ACC112 (cell line): Measurements from ENCODE around the gene CDKN2A.

Experiments
- H2AFZ ChIP-seq: fragments of 200-600 bp; sonication (generic); one replicate; pipeline ENCODE4 v1.6.0; 2017; ENCODE audit warnings: antibody characterized with exemption, low read length; ENCODE audit not compliant: unreplicated experiment
- H3K27ac ChIP-seq: fragments of 200-600 bp; sonication (generic); 2 replicates; pipeline ENCODE4 v1.5.1; 2014; ENCODE audit warnings: low read depth, mild to moderate bottlenecking, antibody characterized with exemption, low read length, moderate library complexity
- H3K27me3 ChIP-seq: fragments of 200-600 bp; sonication (generic); 2 replicates; pipeline ENCODE4 v1.6.1; 2014; ENCODE audit warnings: mild to moderate bottlenecking, antibody characterized with exemption, low read length, moderate library complexity, mixed read lengths; ENCODE audit not compliant: insufficient read depth
- H3K36me3 ChIP-seq: fragments of 200-600 bp; sonication (generic); 2 replicates; pipeline ENCODE4 v1.6.1; 2016; ENCODE audit warnings: mild to moderate bottlenecking, antibody characterized with exemption, low read length, moderate library complexity, mixed read lengths; ENCODE audit not compliant: insufficient read depth
- H3K4me1 ChIP-seq: fragments of 200-600 bp; sonication (generic); one replicate; pipeline ENCODE4 v1.6.1; 2016; ENCODE audit warnings: low read length, mixed read lengths; ENCODE audit not compliant: insufficient read depth, unreplicated experiment, control insufficient read depth
- H3K4me3 ChIP-seq: fragments of 200-600 bp; sonication (generic); 2 replicates; pipeline ENCODE4 v1.5.1; 2014; ENCODE audit warnings: mild to moderate bottlenecking, low read depth, low read length
- H3K79me2 ChIP-seq: fragments of 200-600 bp; sonication (generic); one replicate; pipeline ENCODE4 v1.6.0; 2016; ENCODE audit warnings: low read length; ENCODE audit not compliant: control insufficient read depth, unreplicated experiment, insufficient read depth

CDKN2A gene

GRCh38 chr9:21976334-21976875, 17.8 kb downstream of the CDKN2A start:
- H3K79me2 ChIP-seq, result peaks cover 83% of the 10 kb centered on the region

GRCh38 chr9:21974722-21975409, 19.3 kb downstream of the CDKN2A start:
- Histone ChIP-seq H3K4me3 (peak overlapping the region; percentile 92), H3K27ac (peak overlapping the region; percentile 84), H3K4me1 (peaks cover 32% of the 10 kb centered on the region), H2AFZ (peak overlapping the region; percentile 87), H3K36me3 (peaks cover 11% of the 10 kb centered on the region), H3K27me3 (no peaks in the 10 kb centered on the region), H3K79me2 (peaks cover 92% of the 10 kb centered on the region)

More at GRCh38 chr9:21976334-21976875, 17.8 kb downstream of the CDKN2A start:
- H2AFZ ChIP-seq, result no peak overlapping the region
- H3K27me3 ChIP-seq, result no peaks in the 10 kb centered on the region
- peak overlapping the region; percentile 84; the same call in 1 of the 2 replicates for H3K27ac ChIP-seq
- peak overlapping the region; percentile 92; the same call in 1 of the 2 replicates for H3K4me3 ChIP-seq
- no peaks in the 10 kb centered on the region; the same call in 1 of the 2 replicates for H3K36me3 ChIP-seq
- H3K4me1 ChIP-seq, result peaks cover 32% of the 10 kb centered on the region

- Histone ChIP-seq H3K4me3 (peak overlapping the region; percentile 92), H2AFZ (no peak overlapping the region), H3K27ac (peak overlapping the region; percentile 84), H3K79me2 (peaks cover 91% of the 10 kb centered on the region), H3K27me3 (no peaks in the 10 kb centered on the region), H3K4me1 (peaks cover 32% of the 10 kb centered on the region), H3K36me3 (peaks cover 16% of the 10 kb centered on the region)
Measured at GRCh38 chr9:21974343-21974721, 19.9 kb downstream of the CDKN2A start.

DNA sequence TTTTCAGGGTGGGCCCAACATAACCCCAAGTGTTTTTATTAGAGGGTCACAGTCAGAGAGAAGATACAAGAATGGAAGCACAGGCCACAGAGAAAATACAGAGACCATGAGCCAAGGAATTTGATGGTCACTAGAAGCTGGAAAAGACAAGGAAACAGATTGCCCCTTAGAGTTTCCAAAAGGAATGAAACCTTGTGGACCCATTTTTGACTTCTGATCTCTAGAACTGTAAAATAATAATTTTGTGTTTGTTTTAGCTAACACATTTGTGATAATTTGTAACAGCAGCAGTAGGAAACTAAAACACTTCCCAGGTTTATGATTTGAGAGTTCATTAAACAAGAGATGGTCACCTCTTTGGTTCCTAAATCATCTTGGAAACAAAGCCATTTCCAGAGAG, 21.8 kb downstream of the CDKN2A start:
- Histone ChIP-seq H3K4me1 (peaks cover 17% of the 10 kb centered on the region), H3K36me3 (peaks cover 34% of the 10 kb centered on the region), H3K4me3 (peak overlapping the region; percentile 92), H3K27ac (peak overlapping the region; percentile 84), H2AFZ (no peak overlapping the region), H3K27me3 (no peaks in the 10 kb centered on the region), H3K79me2 (peaks cover 77% of the 10 kb centered on the region)

- peaks cover 65% of the 10 kb centered on the region for H3K79me2 ChIP-seq
- H3K4me1 ChIP-seq, result peaks cover 12% of the 10 kb centered on the region
- no peak overlapping the region for H3K4me3 ChIP-seq
- peaks cover 42% of the 10 kb centered on the region for H3K36me3 ChIP-seq
- H3K27ac ChIP-seq, result no peak overlapping the region
- H2AFZ ChIP-seq, result no peak overlapping the region
- H3K27me3 ChIP-seq, result no peaks in the 10 kb centered on the region
Measured at GRCh38 chr9:21970800-21971640, 23.2 kb downstream of the CDKN2A start.

- Histone ChIP-seq H3K4me1 (peaks cover 17% of the 10 kb centered on the region), H3K79me2 (peaks cover 57% of the 10 kb centered on the region), H3K4me3 (no peak overlapping the region), H2AFZ (no peak overlapping the region), H3K27me3 (no peaks in the 10 kb centered on the region), H3K27ac (no peak overlapping the region), H3K36me3 (peaks cover 42% of the 10 kb centered on the region)
Measured at GRCh38 chr9:21969951-21970799, 24.0 kb downstream of the CDKN2A start.

DNA sequence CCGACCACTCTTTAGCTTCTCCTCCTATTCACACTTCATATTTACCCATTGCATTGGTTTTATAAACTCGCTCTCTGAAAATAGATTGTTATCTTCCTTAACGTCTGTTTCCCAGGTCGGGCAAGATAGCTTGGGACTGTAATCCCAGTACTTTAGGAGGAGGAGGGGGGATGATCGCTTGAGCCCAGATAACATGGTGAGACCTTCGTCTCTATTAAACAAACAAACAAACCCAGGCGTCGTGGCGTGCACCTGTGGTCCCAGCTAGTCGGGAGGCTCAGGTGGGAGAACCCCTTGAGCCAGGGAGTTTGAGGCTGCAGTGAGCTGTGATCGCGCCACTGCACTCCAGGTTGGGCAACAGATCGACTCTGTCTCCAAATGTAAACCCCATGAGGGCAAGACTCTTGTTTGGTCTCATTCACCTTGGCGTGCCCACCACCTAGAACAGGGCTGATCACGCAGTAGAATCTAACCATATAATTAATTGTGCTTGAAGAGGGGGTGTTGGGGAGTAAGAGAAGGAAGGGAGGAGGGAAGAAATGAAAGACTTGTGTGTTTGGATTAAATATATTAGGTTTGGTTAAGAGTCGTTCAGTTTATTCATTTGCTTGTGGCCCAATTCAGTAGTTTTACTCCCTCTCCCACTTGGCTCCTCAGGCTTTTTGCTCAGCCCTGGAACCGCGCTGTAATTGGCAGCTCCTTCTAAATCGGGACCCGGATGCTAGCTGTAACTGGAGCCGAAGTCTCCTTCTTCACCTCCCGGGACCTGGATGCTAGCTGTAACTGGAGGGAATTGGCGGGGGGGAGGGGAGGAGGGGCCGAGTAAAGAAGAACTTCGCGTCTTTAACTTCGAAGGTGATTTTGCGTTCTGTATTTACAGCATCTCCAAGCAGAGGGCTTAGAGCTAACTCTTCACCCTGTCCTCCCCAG, 24.9 kb downstream of the CDKN2A start:
- Histone ChIP-seq H3K4me1 (peaks cover 17% of the 10 kb centered on the region), H3K36me3 (peaks cover 42% of the 10 kb centered on the region), H3K4me3 (no peak overlapping the region), H3K79me2 (peaks cover 48% of the 10 kb centered on the region), H2AFZ (no peak overlapping the region), H3K27me3 (no peaks in the 10 kb centered on the region), H3K27ac (no peak overlapping the region)

- Histone ChIP-seq H3K27me3 (no peaks in the 10 kb centered on the region), H3K27ac (no peak overlapping the region), H3K4me3 (no peak overlapping the region), H3K4me1 (peaks cover 17% of the 10 kb centered on the region), H2AFZ (no peak overlapping the region), H3K36me3 (peaks cover 42% of the 10 kb centered on the region), H3K79me2 (peaks cover 40% of the 10 kb centered on the region)
Measured at GRCh38 chr9:21968331-21969010, 25.7 kb downstream of the CDKN2A start.

- Histone ChIP-seq H3K4me1 (peaks cover 17% of the 10 kb centered on the region), H3K36me3 (peaks cover 42% of the 10 kb centered on the region), H3K27me3 (no peaks in the 10 kb centered on the region), H3K4me3 (no peak overlapping the region), H2AFZ (no peak overlapping the region), H3K27ac (no peak overlapping the region), H3K79me2 (peaks cover 32% of the 10 kb centered on the region)
Measured at GRCh38 chr9:21967702-21968101, 26.5 kb downstream of the CDKN2A start.
